Parathyroid adenoma (tissue), 2 donors: ENCODE measurements around the gene NFATC2.

ENCODE experiments used
- H2AFZ ChIP-seq: fragments of 300-600 bp; sonication (generic); one replicate; pipeline ENCODE4 v1.7.0; 2017; ENCODE audit warnings: antibody characterized with exemption, mild to moderate bottlenecking
- H3K27ac ChIP-seq: fragments of 300-600 bp; sonication (generic); one replicate; pipeline ENCODE4 v1.7.0; 2017
- H3K27me3 ChIP-seq: fragments of 300-600 bp; sonication (generic); one replicate; pipeline ENCODE4 v1.7.0; 2017; ENCODE audit warnings: low read length; ENCODE audit not compliant: control insufficient read depth, insufficient read depth
- H3K36me3 ChIP-seq: fragments of 300-600 bp; sonication (generic); one replicate; pipeline ENCODE4 v1.7.0; 2017; ENCODE audit warnings: low read length; ENCODE audit not compliant: control insufficient read depth, insufficient read depth
- H3K4me1 ChIP-seq: fragments of 300-600 bp; sonication (generic); one replicate; pipeline ENCODE4 v1.7.0; 2017; ENCODE audit warnings: control low read depth
- H3K4me2 ChIP-seq: fragments of 300-600 bp; sonication (generic); one replicate; pipeline ENCODE4 v1.7.0; 2017; ENCODE audit warnings: low read length
- H3K4me3 ChIP-seq: fragments of 300-600 bp; sonication (generic); one replicate; pipeline ENCODE4 v1.7.0; 2017; ENCODE audit warnings: low read depth, low read length
- H3K79me2 ChIP-seq: fragments of 300-600 bp; sonication (generic); one replicate; pipeline ENCODE4 v1.7.0; 2017; ENCODE audit warnings: control low read depth
- H3K9ac ChIP-seq: fragments of 300-600 bp; sonication (generic); one replicate; pipeline ENCODE4 v1.7.0; 2017; ENCODE audit warnings: mild to moderate bottlenecking
- H3K9me3 ChIP-seq: fragments of 300-600 bp; sonication (generic); one replicate; pipeline ENCODE4 v1.7.0; 2017; ENCODE audit warnings: low read length; ENCODE audit not compliant: control insufficient read depth
- CTCF ChIP-seq: fragments of 300-600 bp; sonication (generic); IDR thresholded peaks from one replicate; pipeline ENCODE4 v1.7.0; 2017; ENCODE audit warnings: antibody characterized with exemption, mild to moderate bottlenecking
- donor health status: primary hyperparathyroidism.

The NFATC2 gene

GRCh38 chr20:51377132-51377531 lies 165.4 kb downstream of the NFATC2 start:
- no peak for TF ChIP-seq CTCF
- Histone ChIP-seq H3K9me3 (no peaks in the 10 kb centered on the region), H3K27me3 (no peaks in the 10 kb centered on the region), H3K79me2 (no peaks in the 10 kb centered on the region), H3K36me3 (no peaks in the 10 kb centered on the region), H3K27ac (no peak overlapping the region), H3K4me2 (no peak overlapping the region), H3K4me3 (no peak overlapping the region), H3K4me1 (no peaks in the 10 kb centered on the region), H3K9ac (no peak overlapping the region), H2AFZ (no peak overlapping the region)

GRCh38 chr20:51376111-51376510 lies 166.4 kb downstream of the NFATC2 start:
- H3K4me3 ChIP-seq = no peak overlapping the region
- H3K36me3 ChIP-seq = no peaks in the 10 kb centered on the region
- no peak for TF ChIP-seq CTCF
- no peak overlapping the region for H2AFZ ChIP-seq
- H3K79me2 ChIP-seq = no peaks in the 10 kb centered on the region
- H3K27ac ChIP-seq = no peak overlapping the region
- H3K9me3 ChIP-seq = no peaks in the 10 kb centered on the region
- H3K4me2 ChIP-seq = no peak overlapping the region
- no peak overlapping the region for H3K9ac ChIP-seq
- H3K27me3 ChIP-seq = no peaks in the 10 kb centered on the region
- H3K4me1 ChIP-seq = no peaks in the 10 kb centered on the region

- TF ChIP-seq CTCF = no peak
These were observed 167.0 kb downstream of the NFATC2 start for GRCh38 chr20:51375561-51375960.

GRCh38 chr20:51374961-51375360 lies 167.6 kb downstream of the NFATC2 start:
- H3K4me1 ChIP-seq = no peaks in the 10 kb centered on the region
- H2AFZ ChIP-seq = no peak overlapping the region
- no peak overlapping the region for H3K27ac ChIP-seq
- no peak for TF ChIP-seq CTCF
- H3K4me3 ChIP-seq = no peak overlapping the region
- H3K27me3 ChIP-seq = no peaks in the 10 kb centered on the region
- H3K9me3 ChIP-seq = no peaks in the 10 kb centered on the region
- H3K36me3 ChIP-seq = no peaks in the 10 kb centered on the region
- H3K9ac ChIP-seq = no peak overlapping the region
- H3K4me2 ChIP-seq = no peak overlapping the region
- no peaks in the 10 kb centered on the region for H3K79me2 ChIP-seq

More at GRCh38 chr20:51375561-51375960, 167.0 kb downstream of the NFATC2 start:
- Histone ChIP-seq H3K4me2 (no peak overlapping the region), H2AFZ (no peak overlapping the region), H3K36me3 (no peaks in the 10 kb centered on the region), H3K27ac (no peak overlapping the region), H3K9ac (no peak overlapping the region), H3K4me1 (no peaks in the 10 kb centered on the region), H3K4me3 (no peak overlapping the region), H3K79me2 (no peaks in the 10 kb centered on the region), H3K27me3 (no peaks in the 10 kb centered on the region), H3K9me3 (no peaks in the 10 kb centered on the region)

GRCh38 chr20:51374456-51374830 lies 168.1 kb downstream of the NFATC2 start:
- TF ChIP-seq CTCF = no peak
- H3K9me3 ChIP-seq = no peaks in the 10 kb centered on the region

More at GRCh38 chr20:51374456-51374830, 168.1 kb downstream of the NFATC2 start:
- no peak overlapping the region for H3K27ac ChIP-seq
- H3K9ac ChIP-seq = no peak overlapping the region
- H3K79me2 ChIP-seq = no peaks in the 10 kb centered on the region
- no peak overlapping the region for H3K4me3 ChIP-seq
- no peaks in the 10 kb centered on the region for H3K4me1 ChIP-seq
- H3K4me2 ChIP-seq = no peak overlapping the region
- no peak overlapping the region for H2AFZ ChIP-seq
- H3K36me3 ChIP-seq = no peaks in the 10 kb centered on the region
- H3K27me3 ChIP-seq = no peaks in the 10 kb centered on the region
